Activated CD4-positive, alpha-beta T cell treated with anti-CD3 and anti-CD28 coated beads, Interleukin-10, Interleukin-2, amounts not matched to agents 100 ng/mL and 50 ng/mL, durations not matched to agents 16 hours and 8 hours (primary cell): ENCODE results near the gene METTL26.

Source experiments
- DNase-seq: peaks from one replicate; pipeline ENCODE4 v3.0.0-alpha.2; 2020

Gene METTL26

DNA sequence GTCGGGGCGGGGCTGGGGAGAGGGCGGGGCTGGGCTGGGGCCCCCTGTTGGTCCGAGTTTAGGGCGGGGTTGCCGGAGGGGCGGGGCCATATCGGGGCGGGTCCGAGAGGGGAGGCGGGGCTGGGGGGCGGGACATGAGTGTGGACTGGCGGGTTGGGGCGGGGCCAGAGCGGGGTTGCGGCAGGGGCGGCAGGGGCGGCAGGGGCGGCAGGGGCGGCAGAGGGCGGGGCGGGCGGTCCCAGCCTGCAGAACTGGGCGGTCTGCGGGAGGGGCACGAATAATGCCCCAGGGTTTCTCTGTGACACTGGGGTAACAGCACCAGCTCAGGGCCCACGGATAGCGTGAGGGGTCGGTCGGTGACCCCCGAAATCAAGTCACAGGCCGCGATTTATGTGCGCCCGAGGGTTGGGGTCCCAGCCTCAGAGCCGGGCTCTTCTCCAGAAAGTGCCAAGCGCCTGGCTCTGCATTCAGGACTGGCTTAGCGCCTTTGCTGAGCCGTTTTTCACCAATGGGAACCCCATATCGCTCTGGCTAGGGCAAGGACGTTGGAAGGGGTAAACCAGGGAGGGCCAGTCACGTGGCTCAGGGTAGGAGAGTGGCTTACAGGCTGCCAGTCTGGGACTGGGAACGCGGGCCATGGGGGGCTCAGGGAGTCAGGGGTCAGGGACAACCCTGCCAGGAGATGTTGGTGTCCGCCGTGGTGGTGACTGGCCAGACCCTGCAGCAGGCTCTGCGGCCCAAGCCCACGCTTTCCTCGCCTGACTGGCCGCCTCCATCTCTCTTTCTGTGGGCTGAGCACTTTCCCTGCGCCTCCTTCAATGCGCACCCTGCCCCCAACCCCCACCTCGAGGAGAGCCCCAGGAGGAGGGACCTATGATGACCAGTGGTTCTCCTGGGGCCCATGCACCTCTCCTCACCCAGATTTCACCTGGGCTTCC, 1.2 kb upstream of the METTL26 start:
- DNase-seq, result peak; percentile 94

DNA sequence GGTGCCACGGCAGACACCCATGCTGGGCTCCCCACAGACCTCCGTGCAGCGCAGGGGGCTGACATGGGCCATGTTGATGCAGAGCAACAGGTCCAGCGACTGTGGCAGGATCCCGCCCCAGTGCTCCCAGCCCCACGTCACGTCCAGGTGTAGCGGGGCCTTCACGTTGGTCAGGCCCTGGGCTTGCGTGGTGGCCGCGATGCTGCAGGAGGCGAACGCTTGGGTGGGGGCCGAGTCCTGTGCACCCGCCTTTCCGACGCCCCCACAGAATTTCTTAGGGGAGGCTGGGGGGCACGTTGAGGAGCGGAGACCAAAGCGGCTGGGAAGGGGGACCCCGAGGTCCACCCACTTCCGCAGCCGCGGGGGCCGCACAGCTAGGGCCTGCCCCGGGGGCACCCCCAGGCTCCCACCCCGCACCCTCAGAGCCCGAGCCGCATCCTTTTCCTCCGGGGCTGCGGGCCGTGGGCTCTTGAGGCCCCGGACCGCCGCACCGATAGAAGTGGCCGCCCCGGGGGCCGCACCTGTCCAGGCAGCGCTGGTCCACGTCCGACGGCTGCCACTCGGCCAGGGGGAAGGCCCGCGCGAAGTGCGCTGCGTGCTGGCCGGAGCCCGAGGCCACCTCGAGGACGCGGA, 416 bp downstream of the METTL26 start:
- DNase-seq, result peak; percentile 26

DNA sequence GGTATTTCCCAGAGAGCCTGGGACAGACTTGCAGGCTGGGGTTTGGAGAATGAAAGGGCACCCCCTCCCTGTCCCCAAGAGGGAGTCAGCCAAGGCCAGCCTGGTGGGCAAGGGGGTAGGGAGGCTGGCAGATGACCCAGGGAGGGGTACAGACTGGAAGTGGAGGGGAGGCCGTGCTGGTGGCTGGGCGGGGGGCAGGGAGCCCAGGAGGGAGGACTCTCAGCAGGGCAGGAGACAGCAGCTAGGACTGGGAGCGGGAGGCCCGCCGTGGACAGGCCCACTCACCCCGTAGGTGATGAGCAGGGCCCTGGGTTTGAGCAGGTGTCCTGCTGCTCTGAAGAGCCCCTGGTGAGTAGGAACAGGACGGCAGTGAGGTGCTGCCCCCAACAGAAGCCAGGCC, 1.1 kb downstream of the METTL26 start:
- DNase-seq, result no peak

DNA sequence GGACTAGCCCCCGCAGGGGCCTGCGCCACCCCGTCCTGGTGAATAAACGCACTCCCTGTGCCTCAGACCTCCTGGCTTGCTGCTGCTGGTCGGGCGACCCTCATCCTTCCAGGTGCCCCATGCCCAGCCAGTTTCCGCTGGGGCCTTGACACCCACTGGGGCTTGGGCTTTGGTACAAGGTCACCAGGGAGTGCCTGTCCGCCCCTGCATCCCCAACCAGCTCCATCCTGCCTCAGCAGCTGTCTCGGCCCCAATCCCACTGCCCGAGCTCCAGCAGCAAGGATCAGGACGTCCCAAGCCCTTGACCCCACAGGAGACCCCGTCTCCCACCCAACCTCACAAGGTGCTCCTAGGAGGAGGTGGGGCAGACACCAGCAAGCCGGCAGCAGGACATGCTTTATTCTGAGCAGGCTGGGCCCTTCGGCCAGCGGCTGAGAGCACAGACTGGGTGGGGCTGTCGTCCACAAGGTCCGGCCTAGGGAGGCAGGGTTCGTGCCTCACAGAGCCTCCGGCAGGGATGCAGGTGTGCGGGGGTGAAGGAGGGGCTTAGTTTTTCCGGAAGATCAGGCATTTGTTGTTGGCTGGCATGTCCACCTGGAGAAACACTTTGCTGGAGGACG, 1.9 kb downstream of the METTL26 start:
- DNase-seq, result no peak

DNA sequence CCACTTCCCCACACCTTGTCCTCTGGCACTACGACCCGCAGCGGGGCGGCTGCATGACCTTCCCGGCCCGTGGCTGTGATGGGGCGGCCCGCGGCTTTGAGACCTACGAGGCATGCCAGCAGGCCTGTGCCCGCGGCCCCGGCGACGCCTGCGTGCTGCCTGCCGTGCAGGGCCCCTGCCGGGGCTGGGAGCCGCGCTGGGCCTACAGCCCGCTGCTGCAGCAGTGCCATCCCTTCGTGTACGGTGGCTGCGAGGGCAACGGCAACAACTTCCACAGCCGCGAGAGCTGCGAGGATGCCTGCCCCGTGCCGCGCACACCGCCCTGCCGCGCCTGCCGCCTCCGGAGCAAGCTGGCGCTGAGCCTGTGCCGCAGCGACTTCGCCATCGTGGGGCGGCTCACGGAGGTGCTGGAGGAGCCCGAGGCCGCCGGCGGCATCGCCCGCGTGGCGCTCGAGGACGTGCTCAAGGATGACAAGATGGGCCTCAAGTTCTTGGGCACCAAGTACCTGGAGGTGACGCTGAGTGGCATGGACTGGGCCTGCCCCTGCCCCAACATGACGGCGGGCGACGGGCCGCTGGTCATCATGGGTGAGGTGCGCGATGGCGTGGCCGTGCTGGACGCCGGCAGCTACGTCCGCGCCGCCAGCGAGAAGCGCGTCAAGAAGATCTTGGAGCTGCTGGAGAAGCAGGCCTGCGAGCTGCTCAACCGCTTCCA, 2.6 kb downstream of the METTL26 start:
- no peak for DNase-seq

DNA sequence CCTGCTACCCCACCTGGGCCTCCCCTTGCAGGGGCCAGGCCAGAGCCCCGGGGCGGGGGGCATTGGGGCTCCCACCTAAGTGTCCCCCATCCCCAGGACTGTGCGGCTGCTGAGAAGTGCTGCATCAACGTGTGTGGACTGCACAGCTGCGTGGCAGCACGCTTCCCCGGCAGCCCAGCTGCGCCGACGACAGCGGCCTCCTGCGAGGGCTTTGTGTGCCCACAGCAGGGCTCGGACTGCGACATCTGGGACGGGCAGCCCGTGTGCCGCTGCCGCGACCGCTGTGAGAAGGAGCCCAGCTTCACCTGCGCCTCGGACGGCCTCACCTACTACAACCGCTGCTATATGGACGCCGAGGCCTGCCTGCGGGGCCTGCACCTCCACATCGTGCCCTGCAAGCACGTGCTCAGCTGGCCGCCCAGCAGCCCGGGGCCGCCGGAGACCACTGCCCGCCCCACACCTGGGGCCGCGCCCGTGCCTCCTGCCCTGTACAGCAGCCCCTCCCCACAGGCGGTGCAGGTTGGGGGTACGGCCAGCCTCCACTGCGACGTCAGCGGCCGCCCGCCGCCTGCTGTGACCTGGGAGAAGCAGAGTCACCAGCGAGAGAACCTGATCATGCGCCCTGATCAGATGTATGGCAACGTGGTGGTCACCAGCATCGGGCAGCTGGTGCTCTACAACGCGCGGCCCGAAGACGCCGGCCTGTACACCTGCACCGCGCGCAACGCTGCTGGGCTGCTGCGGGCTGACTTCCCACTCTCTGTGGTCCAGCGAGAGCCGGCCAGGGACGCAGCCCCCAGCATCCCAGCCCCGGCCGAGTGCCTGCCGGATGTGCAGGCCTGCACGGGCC, 3.4 kb downstream of the METTL26 start:
- no peak for DNase-seq

DNA sequence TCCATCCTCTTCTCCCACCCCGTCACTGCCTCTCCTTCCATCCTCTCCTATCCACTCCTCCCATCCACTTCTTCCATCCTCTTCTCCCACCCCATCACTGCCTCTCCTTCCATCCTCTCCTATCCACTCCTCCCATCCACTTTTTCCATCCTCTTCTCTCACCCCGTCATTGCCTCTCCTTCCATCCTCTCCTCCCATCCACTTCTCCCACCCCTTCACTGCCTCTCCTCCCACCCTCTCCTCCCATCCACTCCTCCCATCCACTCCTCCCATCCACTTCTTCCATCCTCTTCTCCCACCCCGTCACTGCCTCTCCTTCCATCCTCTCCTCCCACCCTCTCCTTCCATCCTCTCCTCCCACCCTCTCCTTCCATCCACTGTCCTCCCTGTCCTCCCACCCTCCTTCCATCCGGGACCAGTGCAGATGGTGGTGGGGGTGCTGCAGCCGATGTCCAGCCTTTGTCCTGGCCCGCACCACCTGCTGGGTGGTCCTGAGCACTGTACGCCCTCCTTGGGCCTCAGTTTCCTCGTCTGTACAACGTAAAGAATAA, 4.2 kb downstream of the METTL26 start:
- no peak for DNase-seq

DNA sequence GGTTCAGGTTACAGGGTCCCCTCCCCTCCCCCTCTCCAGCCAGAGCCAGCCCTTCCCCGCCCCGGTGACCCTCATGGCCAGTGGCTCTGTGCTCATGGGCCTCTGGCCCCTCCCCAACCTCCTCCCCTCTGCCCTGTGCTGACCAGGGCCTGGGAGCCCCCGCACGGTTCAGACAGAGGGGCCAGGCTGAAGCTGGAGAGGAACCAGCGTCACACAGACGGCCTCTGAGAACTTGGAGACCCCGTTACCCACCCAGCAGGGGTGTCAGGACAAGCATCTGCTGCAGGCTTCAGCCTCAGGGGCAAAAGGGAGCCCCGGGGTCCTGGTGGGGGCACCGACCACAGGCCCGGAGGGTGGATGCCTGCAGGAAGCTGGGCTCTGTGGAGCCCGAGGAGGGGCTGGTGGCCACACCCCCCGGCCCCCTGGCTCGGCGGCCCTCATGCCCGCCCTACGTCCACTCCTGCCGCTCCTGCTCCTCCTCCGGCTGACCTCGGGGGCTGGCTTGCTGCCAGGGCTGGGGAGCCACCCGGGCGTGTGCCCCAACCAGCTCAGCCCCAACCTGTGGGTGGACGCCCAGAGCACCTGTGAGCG, 5.2 kb downstream of the METTL26 start, which contains the start of gene WFIKKN1:
WFIKKN1 (plus strand) TSS at position 171 of the 591 bp plus-strand sequence; CDS start at position 440, 269 bp downstream.
- no peak for DNase-seq

DNA sequence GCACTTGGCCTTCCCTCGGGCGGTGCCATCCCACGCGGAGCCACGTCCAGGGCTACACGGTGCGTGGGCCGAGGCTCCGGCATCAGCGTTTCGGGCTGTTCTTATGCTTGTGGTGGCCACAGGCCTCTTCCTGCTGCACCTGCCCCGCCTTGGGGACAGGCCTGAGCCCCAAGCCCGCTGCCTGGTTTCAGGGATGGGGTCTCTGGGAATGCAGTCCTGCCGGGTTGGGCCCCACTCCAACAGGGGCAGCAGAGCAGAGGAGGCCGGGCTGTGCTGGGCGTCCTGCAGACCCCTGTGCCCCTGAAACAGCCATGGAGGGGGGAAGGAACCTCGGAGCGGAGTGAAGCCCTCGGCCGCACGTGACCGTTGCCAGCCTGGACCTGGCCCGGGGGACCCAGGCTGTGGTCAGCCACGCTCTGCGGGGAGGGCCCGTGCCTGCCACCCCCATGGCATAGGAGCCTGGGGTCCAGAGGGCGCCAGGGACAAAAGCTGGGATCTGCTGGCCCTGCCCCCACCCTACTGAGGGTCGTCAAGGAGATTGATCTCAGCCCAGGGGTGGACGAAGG, 5.8 kb downstream of the METTL26 start:
- no peak for DNase-seq

DNA sequence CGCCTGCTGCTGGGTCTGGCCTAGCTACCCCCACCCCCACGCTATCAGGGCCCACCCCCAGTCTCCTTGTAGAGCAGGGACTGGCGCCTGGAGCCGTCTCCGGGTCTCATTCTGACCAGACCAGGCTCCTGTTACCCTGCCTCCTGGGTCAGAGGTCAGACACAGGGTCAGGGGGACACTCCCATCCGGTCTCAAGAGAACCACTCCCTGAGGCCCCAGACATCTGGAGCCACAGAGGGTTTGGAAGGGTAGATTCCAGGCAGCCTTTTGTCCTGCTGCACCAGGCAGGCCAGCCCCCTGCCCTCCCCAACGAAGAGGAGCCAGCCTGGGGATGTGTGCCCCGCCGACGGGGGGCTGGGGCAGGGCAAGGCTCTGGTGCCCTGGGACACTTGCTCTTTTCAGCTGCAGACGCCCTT, 6.3 kb downstream of the METTL26 start:
- no peak for DNase-seq

DNA sequence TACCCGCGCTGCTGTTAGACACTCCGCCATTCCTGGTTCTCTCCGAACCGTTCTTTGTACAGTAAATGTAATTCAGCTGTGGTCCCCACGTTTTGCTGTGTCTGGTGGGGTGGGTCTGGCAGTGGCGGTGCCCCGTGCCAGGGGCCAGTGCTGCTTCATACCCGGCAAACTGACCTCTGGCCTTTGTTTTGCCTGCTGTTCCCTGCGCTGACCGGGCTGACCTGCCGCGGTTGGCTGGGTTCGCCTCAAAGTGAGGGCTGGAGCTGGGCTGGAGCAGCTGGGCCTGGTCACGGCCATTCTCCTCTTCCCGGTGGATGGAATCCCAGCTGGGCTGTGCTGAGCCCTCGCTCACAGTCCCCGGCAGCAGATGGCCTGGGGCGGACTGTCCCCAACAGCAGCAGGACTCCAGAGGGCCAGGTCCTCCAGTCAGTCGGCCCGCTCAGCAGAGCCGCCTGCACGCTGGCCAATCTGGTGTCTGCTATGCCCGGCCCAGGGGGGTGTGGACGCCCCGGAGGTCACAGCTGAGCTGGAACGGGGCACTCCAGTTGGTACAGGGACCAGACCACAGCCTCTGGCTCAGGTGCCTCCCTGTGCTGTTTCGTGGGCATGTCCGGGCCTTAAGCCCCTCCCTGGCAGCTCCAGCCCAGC, 6.8 kb downstream of the METTL26 start:
- DNase-seq, result no peak

DNA sequence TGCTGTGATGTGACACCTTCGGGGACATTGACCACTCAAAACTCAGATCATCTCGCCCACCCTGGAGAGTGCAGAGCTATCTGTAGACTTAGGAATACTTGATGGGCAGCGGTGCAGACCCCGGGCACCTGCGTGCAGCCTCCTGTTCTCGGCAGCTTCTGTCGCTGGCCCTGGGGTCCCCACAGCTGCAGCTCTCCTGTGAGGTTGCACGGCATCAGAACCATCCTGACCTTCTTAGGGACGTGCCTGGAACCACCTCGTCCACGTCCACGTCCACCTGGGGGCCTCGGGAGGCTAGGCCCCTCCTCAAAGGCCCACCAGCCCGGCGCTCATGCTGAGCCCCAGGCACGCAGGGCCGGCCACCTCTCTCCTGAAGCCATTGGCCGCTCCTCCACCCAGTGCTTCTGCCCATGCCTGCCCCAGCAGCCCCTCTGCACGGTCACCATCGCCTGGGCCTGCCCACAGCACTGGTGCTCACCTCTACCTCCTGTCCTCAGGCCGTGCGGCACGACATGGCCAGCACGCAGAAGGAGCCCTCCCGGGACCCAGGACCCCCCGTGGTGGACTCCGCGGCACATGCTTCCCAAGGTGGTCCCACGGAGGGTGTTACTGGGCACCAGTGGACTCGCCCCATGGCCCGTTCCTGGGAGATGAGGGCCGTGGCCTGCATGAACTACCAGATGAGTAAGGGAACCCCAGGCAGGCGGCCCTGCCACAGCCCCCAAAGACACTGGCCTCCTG, 7.6 kb downstream of the METTL26 start:
- DNase-seq, result no peak

DNA sequence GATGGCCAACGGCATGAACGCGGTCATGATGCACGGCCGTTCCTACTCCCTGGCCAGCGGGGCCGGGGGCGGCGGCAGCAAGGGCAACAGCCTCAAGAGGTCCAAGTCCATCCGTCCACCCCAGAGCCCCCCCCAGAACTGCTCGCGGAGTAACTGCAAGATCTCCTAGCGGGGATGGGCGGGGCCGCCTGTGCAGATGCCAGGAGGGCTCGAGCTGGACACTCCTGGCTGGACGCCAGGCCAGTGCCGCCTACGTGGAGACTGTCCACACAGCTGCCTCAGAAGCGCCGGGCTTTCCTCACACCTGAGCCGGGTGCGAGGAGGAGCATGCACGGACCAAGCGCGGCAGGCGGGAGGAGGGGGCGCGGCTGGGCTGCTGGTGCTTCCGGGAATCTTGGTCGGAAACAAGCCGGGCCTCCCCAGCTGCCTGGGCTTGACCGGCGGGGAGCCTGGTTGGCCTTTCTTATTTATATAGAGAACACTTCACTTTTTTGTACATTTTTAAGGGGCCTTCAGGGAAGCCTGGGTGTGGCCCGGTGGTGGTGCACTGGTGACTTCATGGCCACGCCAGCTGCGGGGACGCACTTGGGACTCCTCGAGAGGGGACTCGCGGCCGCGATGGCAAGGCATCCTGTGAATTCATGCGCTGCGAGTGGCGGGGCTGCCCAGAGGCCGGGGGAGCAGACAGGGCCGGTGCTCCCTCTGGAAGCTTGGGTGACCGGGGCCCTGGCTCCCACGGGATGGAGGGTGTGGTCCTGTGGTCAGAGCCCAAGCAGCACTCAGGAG, 8.5 kb downstream of the METTL26 start:
- DNase-seq, result no peak

DNA sequence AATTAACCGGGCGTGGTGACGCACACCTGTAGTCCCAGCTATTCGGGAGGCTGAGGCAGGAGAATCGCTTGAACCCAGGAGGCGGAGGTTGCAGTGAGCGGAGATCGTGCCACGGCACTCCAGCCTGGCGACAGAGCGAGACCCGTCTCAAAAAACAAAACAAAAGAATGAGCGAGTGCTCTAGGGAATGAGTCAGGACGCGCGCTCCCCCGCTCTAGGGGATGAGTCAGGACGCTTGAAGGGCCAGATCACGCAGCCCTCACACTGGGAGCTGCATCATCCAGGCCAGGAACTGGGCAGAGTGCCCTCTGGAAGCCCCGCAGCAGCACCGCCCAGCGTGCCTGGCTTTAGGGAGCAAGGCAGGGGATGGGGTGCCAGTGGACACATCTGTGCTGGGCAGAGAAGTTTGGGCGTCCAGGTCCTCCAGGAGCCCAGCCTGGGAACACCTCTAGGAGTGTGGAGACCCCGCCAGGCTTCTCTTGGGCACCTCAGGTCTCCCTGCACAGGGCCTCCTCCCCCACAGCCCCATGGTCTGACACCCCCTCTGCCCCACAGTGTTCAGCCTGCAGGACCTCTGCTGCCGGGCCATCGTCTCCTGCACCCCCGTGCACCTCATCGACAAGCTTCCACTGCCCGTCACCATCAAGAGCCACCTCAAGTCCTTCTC, 9.2 kb downstream of the METTL26 start:
- no peak for DNase-seq

DNA sequence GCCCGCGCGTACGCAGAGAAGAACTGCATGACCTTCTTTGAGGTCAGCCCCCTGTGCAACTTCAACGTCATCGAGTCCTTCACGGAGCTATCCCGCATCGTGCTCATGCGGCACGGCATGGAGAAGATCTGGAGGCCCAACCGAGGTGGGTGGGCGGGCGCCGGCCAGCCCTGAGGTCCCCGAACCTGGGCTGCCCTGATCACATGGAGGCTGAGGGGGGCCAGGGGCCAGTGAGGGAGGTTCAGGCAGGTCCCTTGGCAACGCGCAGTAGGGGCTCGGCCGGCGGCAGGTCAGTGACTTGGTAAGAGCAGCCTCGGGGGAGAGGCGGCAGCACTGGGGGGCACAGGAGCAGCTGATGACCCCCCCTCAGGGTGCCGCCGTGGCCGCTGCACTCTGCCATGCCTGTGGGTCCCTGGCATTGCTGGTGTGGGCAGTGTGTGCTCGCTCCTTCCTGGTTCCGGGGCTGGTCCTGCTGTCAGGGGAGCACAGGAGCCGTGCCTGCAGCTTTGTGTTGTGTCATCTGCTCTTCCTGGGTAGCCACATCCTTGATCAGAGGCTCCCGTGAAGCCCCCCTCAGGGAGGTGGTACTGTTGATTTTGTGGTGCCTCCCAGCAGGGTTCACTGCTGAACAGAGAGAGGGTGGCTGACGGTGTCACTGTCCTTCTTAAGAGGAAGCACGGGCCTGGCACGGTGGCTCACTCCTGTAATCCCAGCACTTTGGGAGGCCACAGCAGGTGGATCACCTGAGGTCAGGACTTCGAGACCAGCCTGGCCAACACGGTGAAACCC, 9.9 kb downstream of the METTL26 start:
- no peak for DNase-seq

DNA sequence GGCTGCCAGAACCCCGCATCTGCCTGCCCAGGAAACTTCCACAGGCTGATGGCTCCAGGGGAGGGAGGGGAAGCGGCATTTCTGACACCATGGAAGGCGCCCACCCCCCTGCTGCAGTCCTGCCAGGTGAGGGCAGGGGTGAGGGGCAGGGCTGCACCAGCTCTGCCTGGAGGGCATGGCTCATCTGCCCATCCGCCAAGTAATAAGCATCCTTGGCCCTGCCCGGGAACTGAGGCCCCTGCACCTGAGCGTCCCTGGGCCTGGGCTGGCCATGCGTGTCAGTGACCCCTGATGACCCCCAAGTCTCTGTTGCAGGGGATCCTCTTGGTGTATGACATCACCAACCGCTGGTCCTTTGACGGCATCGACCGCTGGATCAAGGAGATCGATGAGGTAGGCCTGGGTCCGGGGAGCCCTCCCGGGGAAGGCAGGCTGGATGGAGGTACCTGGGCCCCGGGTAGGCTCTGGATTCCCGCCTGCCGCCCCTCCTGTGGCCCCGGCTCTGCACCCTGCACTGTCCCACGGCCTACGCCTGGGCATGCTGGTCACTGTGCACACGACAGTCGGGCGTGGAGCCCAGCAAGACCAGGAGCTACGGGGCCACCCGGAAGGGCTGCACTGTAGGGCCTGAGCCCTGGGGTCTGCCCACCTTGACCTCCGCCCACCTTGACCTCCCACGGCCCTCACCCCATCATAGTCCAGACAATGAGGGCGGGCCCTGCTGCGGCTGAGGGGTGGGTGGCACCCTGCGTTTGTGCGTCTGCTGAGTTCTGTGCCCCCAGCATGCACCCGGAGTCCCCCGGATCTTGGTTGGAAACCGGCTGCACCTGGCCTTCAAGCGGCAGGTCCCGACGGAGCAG, 10.8 kb downstream of the METTL26 start:
- DNase-seq, result no peak
